NOMO-1 treated with dmso at 0.1 percent for 144 hours (cell line): ENCODE measurements around the gene INPPL1.
"Not testable (repeated sequence)": the region's sequence is repeated elsewhere in the genome, so short reads cannot be mapped to it uniquely, and the experiment has no call there.

Experiments used
- DNase-seq: peaks from one replicate; lab custom pipeline; 2025; ENCODE audit not compliant: unreplicated experiment; lab: John Stamatoyannopoulos, UW

The INPPL1 gene

GRCh38 chr11:72224564-72225410, at the start of gene INPPL1:
INPPL1 (plus strand) TSS chr11:72224767; CDS start chr11:72224985, 218 bp downstream.
- DNase-seq: no peak

GRCh38 chr11:72177656-72178055, 46.9 kb upstream of the INPPL1 start:
- no peak for DNase-seq

- no peak for DNase-seq
Observed at GRCh38 chr11:72179049-72179803, 45.3 kb upstream of the INPPL1 start.

GRCh38 chr11:72179804-72180396, 44.7 kb upstream of the INPPL1 start:
- no peak for DNase-seq

GRCh38 chr11:72180892-72181552, 43.5 kb upstream of the INPPL1 start:
- not testable (repeated sequence) for DNase-seq

- not testable (repeated sequence) for DNase-seq
Observed at GRCh38 chr11:72181553-72181958, 43.0 kb upstream of the INPPL1 start.

GRCh38 chr11:72188267-72188666, 36.3 kb upstream of the INPPL1 start:
- no peak for DNase-seq

- DNase-seq: no peak
Observed at GRCh38 chr11:72189455-72190250, 34.9 kb upstream of the INPPL1 start.

- DNase-seq: no peak
Observed at GRCh38 chr11:72190631-72191071, 33.9 kb upstream of the INPPL1 start.

GRCh38 chr11:72191961-72192381, 32.6 kb upstream of the INPPL1 start, which contains the start of gene FOLR1:
FOLR1 (plus strand) TSS chr11:72192140; CDS start chr11:72192174, 34 bp downstream.
- no peak for DNase-seq

GRCh38 chr11:72195518-72196270, 28.9 kb upstream of the INPPL1 start:
- DNase-seq: no peak

- DNase-seq: not testable (repeated sequence)
Observed at GRCh38 chr11:72201445-72201844, 23.1 kb upstream of the INPPL1 start.

- DNase-seq: no peak
Observed at GRCh38 chr11:72202571-72202970, 22.0 kb upstream of the INPPL1 start.

- DNase-seq: no peak
Observed at GRCh38 chr11:72203163-72203562, 21.4 kb upstream of the INPPL1 start.

- DNase-seq: no peak
Observed at GRCh38 chr11:72204886-72205285, 19.7 kb upstream of the INPPL1 start.

GRCh38 chr11:72206794-72207193, 17.8 kb upstream of the INPPL1 start:
- DNase-seq: not testable (repeated sequence)

- no peak for DNase-seq
Observed at GRCh38 chr11:72208281-72208680, 16.3 kb upstream of the INPPL1 start.

- DNase-seq: no peak
Observed at GRCh38 chr11:72209101-72209500, 15.5 kb upstream of the INPPL1 start.

GRCh38 chr11:72216638-72217037, 7.9 kb upstream of the INPPL1 start, which contains the start of gene FOLR2:
FOLR2 (plus strand) TSS chr11:72216794; CDS start chr11:72218585, 1,791 bp downstream.
- DNase-seq: no peak
